Transverse colon (tissue), 4 donors: ENCODE measurements around the gene KLHL29. TPM values are rescaled to one million over a fixed set of nuclear protein-coding genes. Genes with fewer than 3 reads are reported as not detected.

Source experiments
- DNase-seq: peaks from one replicate; pipeline ENCODE4 v3.0.0-alpha.2; 2019
- H3K27ac ChIP-seq, 4 donors: fragments of 200-600 bp; sonication (generic); 2 replicates each; pipeline ENCODE4 v1.5.1; 2016 to 2018; ENCODE audit warnings: inconsistent platforms in 4 of 4
- H3K27me3 ChIP-seq: fragments of 200-600 bp; sonication (generic); 2 replicates; pipeline ENCODE4 v1.5.1; 2017; ENCODE audit warnings: inconsistent platforms
- H3K36me3 ChIP-seq, 4 donors: fragments of 200-600 bp; sonication (generic); 2 replicates each; pipeline ENCODE4 v1.5.1; 2017 to 2019; ENCODE audit warnings: inconsistent platforms in 4 of 4
- H3K4me1 ChIP-seq, 4 donors: fragments of 200-600 bp; sonication (generic); 2 replicates each; pipeline ENCODE4 v1.5.1; 2017 to 2020; ENCODE audit warnings: inconsistent platforms in 4 of 4
- H3K4me3 ChIP-seq, 4 donors: fragments of 200-600 bp; sonication (generic); 1 replicate in 1 of 4; 2 replicates in 3 of 4; pipeline versions ENCODE4 v1.5.1 to v1.6.1; 2017 to 2019; ENCODE audit warnings: inconsistent platforms in 4 of 4
- H3K9me3 ChIP-seq, 2 donors: fragments of 200-600 bp; sonication (generic); 2 replicates each; pipeline ENCODE4 v1.5.1; 2017 to 2019; ENCODE audit warnings: inconsistent platforms in 2 of 2
- EP300 ChIP-seq: sonication (generic); formaldehyde crosslinking; IDR thresholded peaks from one replicate; pipeline ENCODE4 v1.6.1; 2017; ENCODE audit warnings: antibody characterized with exemption, low read depth
- POLR2A ChIP-seq: fragments of 450-650 bp; IDR thresholded peaks from one replicate; pipeline ENCODE4 v1.6.1; 2016; ENCODE audit warnings: antibody characterized with exemption, mild to moderate bottlenecking, moderate library complexity
- POLR2AphosphoS5 ChIP-seq, 3 donors: sonication (generic); formaldehyde crosslinking; IDR thresholded peaks; one replicate each; pipeline ENCODE4 v1.6.1; 2016; ENCODE audit warnings: antibody characterized with exemption in 3 of 3
- WGBS, 2 donors: methylation state at CpG; one replicate each; pipeline ENCODE4 v1.1.5; 2018; ENCODE audit warnings: low coverage in 1 of 2; 5-methylcytosine and 5-hydroxymethylcytosine counted together
- in situ Hi-C, 4 donors: fragments of 200-750 bp; cut with MboI; loops; one replicate each; pipeline versions ENCODE4 v1.15.0 to v1.15.1; 2017; ENCODE audit warnings: low sequenced_read_pairs in 3 of 4, low pct_ligation_motif_present in 1 of 4, low pct_unique_long_range_greater_than_20kb in 1 of 4
- intact Hi-C: fragments of 100-400 bp; cut with DNase I; formaldehyde crosslinking; loops from one replicate; pipeline ENCODE4 v1.15.1; 2023; ENCODE audit warnings: low total_unique reads
- total RNA-seq, 4 donors: library from RNA; depleted of rRNA; stranded (reverse); fragments of >200 nt; gene quantifications; one replicate each; pipeline ENCODE4 v1.1.0, GENCODE V29; 2016
- TF ChIP-seq, protein P1 (sequence below), 5 experiments: fragments of 200-600 bp in 3 of 5; fragments of 450-650 bp in 2 of 5; sonication (generic) in 3 of 5; IDR thresholded peaks; 1 replicate in 2 of 5; 2 replicates in 3 of 5; pipeline ENCODE4 v1.5.1; 2016 to 2017; ENCODE audit warnings: antibody characterized with exemption in 5 of 5, inconsistent platforms in 3 of 5, mild to moderate bottlenecking in 2 of 5, moderate library complexity in 1 of 5

Gene KLHL29
- total RNA-seq, 4 donors from 2014 or later: 3.3 to 16.5 (median 5.8) TPM

DNA sequence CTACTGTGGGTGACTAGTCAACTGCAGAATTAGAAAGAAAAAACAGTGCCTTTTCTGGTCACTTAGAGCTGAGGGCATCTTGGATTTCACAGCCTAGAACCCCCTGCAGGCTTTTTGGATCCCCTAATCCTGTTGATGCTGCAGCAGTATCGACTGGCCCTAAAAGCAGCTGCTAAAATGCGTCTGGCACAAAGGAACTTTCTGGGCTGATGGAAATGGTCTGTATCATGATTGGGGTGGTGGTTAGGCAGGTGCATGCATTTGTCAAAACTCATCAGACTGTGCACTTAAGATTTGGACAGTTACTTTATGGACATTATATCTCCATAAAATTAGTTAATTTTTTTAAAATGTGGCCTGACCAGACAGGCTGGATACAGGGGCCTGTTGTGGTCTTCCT lies 149.8 kb downstream of the KLHL29 start:
- Histone ChIP-seq H3K9me3 (no peaks in the 10 kb centered on the region), H3K36me3 (no peaks in the 10 kb centered on the region), H3K27me3 (no peaks in the 10 kb centered on the region), H3K4me1 (peaks cover 0 to 17% (median 4%) of the 10 kb centered on the region in 4 donors), H3K27ac (no peak overlapping the region), H3K4me3 (no peak overlapping the region)
- TF ChIP-seq EP300: no peak
- TF ChIP-seq, protein P1, sequence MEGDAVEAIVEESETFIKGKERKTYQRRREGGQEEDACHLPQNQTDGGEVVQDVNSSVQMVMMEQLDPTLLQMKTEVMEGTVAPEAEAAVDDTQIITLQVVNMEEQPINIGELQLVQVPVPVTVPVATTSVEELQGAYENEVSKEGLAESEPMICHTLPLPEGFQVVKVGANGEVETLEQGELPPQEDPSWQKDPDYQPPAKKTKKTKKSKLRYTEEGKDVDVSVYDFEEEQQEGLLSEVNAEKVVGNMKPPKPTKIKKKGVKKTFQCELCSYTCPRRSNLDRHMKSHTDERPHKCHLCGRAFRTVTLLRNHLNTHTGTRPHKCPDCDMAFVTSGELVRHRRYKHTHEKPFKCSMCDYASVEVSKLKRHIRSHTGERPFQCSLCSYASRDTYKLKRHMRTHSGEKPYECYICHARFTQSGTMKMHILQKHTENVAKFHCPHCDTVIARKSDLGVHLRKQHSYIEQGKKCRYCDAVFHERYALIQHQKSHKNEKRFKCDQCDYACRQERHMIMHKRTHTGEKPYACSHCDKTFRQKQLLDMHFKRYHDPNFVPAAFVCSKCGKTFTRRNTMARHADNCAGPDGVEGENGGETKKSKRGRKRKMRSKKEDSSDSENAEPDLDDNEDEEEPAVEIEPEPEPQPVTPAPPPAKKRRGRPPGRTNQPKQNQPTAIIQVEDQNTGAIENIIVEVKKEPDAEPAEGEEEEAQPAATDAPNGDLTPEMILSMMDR (IDR thresholded peaks at IDR 0.05): no peak
- no peak for TF ChIP-seq POLR2A
- no peak for TF ChIP-seq POLR2AphosphoS5 (IDR thresholded peaks at IDR 0.05)
- no peak for DNase-seq
- in situ Hi-C loops (no loop called here), intact Hi-C loops (no loop called here)
- 50 to 82% methylated on average over 2 of the region's 2 CpGs for WGBS, 2 donors

DNA sequence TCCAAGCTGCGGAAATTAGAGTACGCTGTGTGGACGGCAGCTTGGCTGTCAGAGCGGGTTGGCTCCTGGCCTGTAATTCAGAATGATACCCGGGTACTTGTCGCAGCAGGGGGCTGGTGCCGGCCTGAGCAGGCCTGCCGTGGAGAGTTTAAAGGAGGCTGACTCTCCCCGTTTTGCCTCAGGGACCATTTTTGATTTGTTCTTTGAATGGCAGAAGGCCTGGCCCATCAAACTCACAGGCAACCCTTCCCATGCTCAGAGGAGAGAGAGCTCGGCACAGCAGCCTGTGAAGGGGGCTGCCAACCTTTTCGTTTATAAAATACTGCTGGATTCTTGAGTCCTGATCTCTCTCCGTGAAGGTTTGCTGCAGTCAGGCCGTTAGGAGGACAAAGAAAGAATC lies 151.3 kb downstream of the KLHL29 start:
- H3K9me3 ChIP-seq: no peaks in the 10 kb centered on the region
- TF ChIP-seq POLR2AphosphoS5 (IDR thresholded peaks at IDR 0.05) (no peak), POLR2A (no peak), EP300 (no peak)
- TF ChIP-seq, protein P1 (IDR thresholded peaks at IDR 0.05): no peak
- no peak overlapping the region for H3K4me3 ChIP-seq
- intact Hi-C loops (no loop called here), in situ Hi-C loops (no loop called here)
- no peak overlapping the region for H3K27ac ChIP-seq
- peaks cover 0 to 13% (median 5%) of the 10 kb centered on the region in 4 donors for H3K4me1 ChIP-seq
- no peaks in the 10 kb centered on the region for H3K27me3 ChIP-seq
- no peak for DNase-seq
- 83% methylated on average over 13 of the region's 13 CpGs; no CpG with 5 or more reads in 1 of the 2 donors for WGBS, 2 donors
- no peaks in the 10 kb centered on the region for H3K36me3 ChIP-seq

DNA sequence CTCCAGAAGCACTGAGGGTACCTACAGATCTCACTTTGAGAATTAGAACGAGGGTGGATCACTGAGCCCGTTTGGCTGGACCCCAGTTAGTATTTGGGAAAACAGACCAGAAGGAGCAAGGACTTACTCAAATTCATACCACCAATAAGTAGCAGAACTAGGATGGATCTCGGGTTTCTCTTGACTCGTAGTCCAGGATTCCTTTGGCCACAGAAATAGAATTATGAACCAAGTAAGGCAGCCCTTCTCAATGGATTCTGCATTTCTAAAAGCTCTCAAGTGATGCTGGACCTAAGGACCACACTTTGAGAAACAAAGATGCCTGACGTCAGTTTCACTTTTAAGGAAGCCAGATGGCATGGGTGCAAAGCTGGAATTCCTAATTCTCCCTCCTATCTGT lies 153.0 kb downstream of the KLHL29 start:
- intact Hi-C loops: no loop called here
- Histone ChIP-seq H3K27ac (no peak overlapping the region), H3K36me3 (no peaks in the 10 kb centered on the region), H3K4me1 (peaks cover 0 to 16% (median 8%) of the 10 kb centered on the region in 4 donors), H3K9me3 (no peaks in the 10 kb centered on the region), H3K4me3 (no peak overlapping the region), H3K27me3 (no peaks in the 10 kb centered on the region)
- 86 to 96% methylated on average over 3 to 5 of the region's 5 CpGs for WGBS, 2 donors
- TF ChIP-seq EP300 (no peak), POLR2A (no peak), POLR2AphosphoS5 (IDR thresholded peaks at IDR 0.05) (no peak)
- TF ChIP-seq, protein P1 (IDR thresholded peaks at IDR 0.05): no peak
- in situ Hi-C loops: no loop called here
- no peak for DNase-seq

DNA sequence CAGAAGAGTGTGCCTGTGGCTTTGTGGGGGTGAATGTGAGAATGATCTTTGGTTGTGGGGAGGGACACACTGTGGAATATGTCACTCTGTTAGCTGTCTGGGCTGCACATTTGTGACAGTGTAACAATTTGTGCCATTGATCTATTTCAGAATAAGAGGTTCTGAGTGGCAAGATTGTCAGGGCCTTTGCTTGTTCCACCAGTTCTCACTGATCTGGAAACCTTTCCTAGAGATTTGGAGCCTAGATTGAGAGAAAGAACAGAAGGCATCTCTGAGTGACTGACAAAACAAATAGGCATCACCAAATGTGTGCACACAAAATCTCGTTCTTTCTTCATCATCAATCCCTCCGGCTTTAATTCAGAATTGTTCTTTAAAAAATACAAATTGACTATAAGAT lies 153.6 kb downstream of the KLHL29 start:
- H3K4me3 ChIP-seq: no peak overlapping the region
- DNase-seq: no peak
- H3K27me3 ChIP-seq: no peaks in the 10 kb centered on the region
- WGBS, 2 donors: 75 to 84% methylated on average over 2 of the region's 2 CpGs
- no peak overlapping the region for H3K27ac ChIP-seq
- intact Hi-C loops: no loop called here
- peaks cover 0 to 16% (median 5%) of the 10 kb centered on the region in 4 donors for H3K4me1 ChIP-seq
- in situ Hi-C loops: no loop called here
- no peaks in the 10 kb centered on the region for H3K36me3 ChIP-seq
- H3K9me3 ChIP-seq: no peaks in the 10 kb centered on the region
- no peak for TF ChIP-seq POLR2A
- TF ChIP-seq POLR2AphosphoS5 (IDR thresholded peaks at IDR 0.05): no peak
- TF ChIP-seq, protein P1 (IDR thresholded peaks at IDR 0.05): no peak
- TF ChIP-seq EP300: no peak
